Tibial nerve (tissue), 4 donors: Measurements from ENCODE around the gene RBM38. TPM values are rescaled to one million over a fixed set of nuclear protein-coding genes. Genes with fewer than 3 reads are reported as not detected.
"Not testable (repeated sequence)": the region's sequence is repeated elsewhere in the genome, so short reads cannot be mapped to it uniquely, and the experiment has no call there.

Experiments used
- DNase-seq, 2 donors: peaks; one replicate each; pipeline ENCODE4 v3.0.0-alpha.2; 2019; ENCODE audit warnings: low spot score in 2 of 2
- H3K27ac ChIP-seq, 4 donors: fragments of 200-600 bp; sonication (generic) in 3 of 4; one replicate each; pipeline ENCODE4 v1.5.1; 2017 to 2019; ENCODE audit warnings: mild to moderate bottlenecking in 1 of 4
- H3K27me3 ChIP-seq, 2 donors: fragments of 200-600 bp; sonication (generic) in 1 of 2; one replicate each; pipeline versions ENCODE4 v1.5.1 to v1.6.0; 2017 to 2019
- H3K36me3 ChIP-seq, 3 donors: fragments of 200-600 bp; sonication (generic); one replicate each; pipeline ENCODE4 v1.5.1; 2018 to 2019
- H3K4me1 ChIP-seq, 4 donors: fragments of 200-600 bp; sonication (generic) in 3 of 4; one replicate each; pipeline ENCODE4 v1.5.1; 2017 to 2019
- H3K4me3 ChIP-seq, 4 donors: fragments of 200-600 bp; sonication (generic) in 3 of 4; one replicate each; pipeline ENCODE4 v1.5.1; 2017 to 2019; ENCODE audit warnings: mild to moderate bottlenecking in 1 of 4, moderate library complexity in 1 of 4
- H3K9me3 ChIP-seq, 4 donors: fragments of 200-600 bp; sonication (generic) in 3 of 4; one replicate each; pipeline ENCODE4 v1.5.1; 2017 to 2019
- EP300 ChIP-seq, 2 donors: sonication (generic); formaldehyde crosslinking; IDR thresholded peaks; one replicate each; pipeline ENCODE4 v1.6.1; 2017; ENCODE audit warnings: antibody characterized with exemption in 2 of 2, mild to moderate bottlenecking in 1 of 2
- POLR2A ChIP-seq, 2 donors: fragments of 450-650 bp; IDR thresholded peaks; one replicate each; pipeline ENCODE4 v1.6.1; 2017; ENCODE audit warnings: antibody characterized with exemption in 2 of 2, mild to moderate bottlenecking in 2 of 2, moderate library complexity in 2 of 2
- whole genome bisulfite sequencing, 2 donors: methylation state at CpG; one replicate each; pipeline ENCODE4 v1.1.5; 2018; 5-methylcytosine and 5-hydroxymethylcytosine counted together
- total RNA-seq, 4 donors: library from RNA; depleted of rRNA; stranded (reverse); fragments of >200 nt; gene quantifications; one replicate each; pipeline ENCODE4 v1.1.0, GENCODE V29; 2016
- TF ChIP-seq, protein P1 (sequence below), 5 experiments: fragments of 200-600 bp in 3 of 5; fragments of 450-650 bp in 2 of 5; sonication (generic) in 3 of 5; IDR thresholded peaks; one replicate each; pipeline ENCODE4 v1.5.1; 2016 to 2019; ENCODE audit warnings: antibody characterized with exemption in 5 of 5, mild to moderate bottlenecking in 3 of 5, moderate library complexity in 2 of 5

The RBM38 gene
- total RNA-seq, 4 donors from 2014 or later, result 4.8 to 14.4 (median 5.8) TPM

DNA sequence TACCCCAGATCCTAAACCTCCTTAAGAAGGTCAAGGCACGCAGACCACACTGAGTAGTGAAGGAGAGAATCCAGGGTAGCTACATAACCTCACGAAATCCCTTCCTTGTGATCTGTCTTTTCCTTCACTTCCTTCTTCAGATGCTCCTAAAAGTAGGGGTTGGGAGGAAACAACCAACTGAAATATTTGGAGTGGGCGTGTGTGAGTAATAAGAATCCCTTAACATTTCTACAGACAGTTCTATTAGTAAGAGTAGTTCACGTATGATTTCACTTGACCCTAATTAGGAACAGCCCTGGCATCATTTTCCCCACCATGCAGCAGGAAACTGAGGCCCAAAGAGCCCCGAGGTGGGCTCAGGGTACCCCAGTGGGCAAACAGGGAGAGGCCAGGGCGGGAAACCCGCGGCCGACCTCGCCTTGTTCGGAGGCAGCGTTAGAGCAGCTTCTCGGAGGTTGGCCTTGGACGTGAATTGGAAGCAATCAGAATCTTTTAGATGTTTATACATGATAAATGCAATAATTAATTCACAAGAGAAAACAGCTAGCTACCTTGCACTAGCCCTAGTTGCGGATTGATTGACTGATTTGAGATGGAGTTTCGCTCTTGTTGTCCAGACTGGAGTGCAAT lies 41.0 kb upstream of the RBM38 start:
- peak overlapping the region in 1 of 4 donors; percentile 70 for H3K27ac ChIP-seq

DNA sequence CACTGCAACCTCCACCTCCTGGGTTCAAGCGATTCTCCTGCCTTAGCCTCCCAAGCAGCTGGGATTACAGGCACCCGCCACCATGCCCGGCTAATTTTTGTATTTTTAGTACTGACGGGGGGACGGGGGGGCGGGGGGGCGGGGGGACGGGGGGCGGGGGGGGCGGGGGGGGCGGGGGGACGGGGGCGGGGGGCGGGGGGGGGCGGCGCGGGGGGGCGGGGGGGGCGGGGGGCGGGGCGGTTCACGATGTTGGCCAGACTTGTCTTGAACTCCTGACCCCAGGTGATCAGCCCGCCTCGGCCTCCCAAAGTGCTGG lies 40.5 kb upstream of the RBM38 start:
- peaks cover 0 to 19% (median 8%) of the 10 kb centered on the region in 4 donors for H3K4me1 ChIP-seq
- H3K4me3 ChIP-seq, result peak overlapping the region; percentile 65 to 100 (median 96)

More for the DNA sequence above, 41.0 kb upstream of the RBM38 start:
- H3K36me3 ChIP-seq, result peaks cover 0 to 11% (median 3%) of the 10 kb centered on the region in 3 donors
- no peaks in the 10 kb centered on the region for H3K9me3 ChIP-seq
- peaks cover 0 to 19% (median 8%) of the 10 kb centered on the region in 4 donors for H3K4me1 ChIP-seq
- TF ChIP-seq POLR2A (IDR thresholded peaks at IDR 0.05) (no peak), EP300 (IDR thresholded peaks at IDR 0.05) (no peak)
- no peaks in the 10 kb centered on the region for H3K27me3 ChIP-seq
- 81 to 82% methylated on average over 16 of the region's 16 CpGs for WGBS, 2 donors
- no peak for DNase-seq
- peak overlapping the region in 1 of 4 donors; percentile 97 for H3K4me3 ChIP-seq

DNA sequence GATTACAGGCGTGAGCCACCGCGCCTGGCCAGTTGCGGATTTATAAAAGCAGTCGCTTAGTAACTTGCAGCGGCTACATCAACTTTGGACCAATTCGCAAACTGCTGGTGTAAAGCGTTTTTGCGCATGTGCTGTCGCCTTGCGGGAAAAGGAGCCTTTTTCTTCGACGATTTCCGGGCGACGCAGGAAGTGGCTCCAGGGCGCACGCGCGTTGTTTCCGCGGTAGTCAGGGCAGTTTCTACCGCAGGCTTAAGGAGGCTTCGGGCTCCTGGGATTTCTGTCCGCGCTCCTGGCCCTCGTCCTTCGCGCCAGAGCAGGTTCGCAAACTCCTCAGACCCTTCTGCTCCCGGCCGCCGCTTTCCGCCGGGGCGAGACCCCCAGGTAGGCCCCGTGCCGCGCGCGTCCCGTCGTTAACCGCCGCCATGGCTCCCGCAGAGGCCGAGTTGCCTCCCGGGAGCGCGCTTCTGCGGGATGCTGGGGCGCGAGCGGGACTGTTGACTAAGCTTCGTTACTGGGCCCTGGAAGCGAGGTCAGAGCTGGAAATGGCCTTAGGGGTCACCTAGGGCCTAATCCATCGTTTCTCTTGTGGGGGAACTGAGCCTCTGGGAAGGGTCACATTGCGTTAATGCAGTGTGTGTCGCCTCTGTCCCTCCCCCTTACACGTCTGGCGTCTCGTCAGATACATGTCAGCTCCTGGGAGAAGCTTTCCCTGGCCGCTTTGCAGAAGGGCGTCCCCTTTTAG lies 40.0 kb upstream of the RBM38 start, which contains the start of gene RAE1:
RAE1 (plus strand) TSS at position 214 of the 742 bp plus-strand sequence. CDS start 2,784 bp downstream, outside the sequence.
- Histone ChIP-seq H3K4me1 (peaks cover 0 to 19% (median 8%) of the 10 kb centered on the region in 4 donors), H3K27ac (peak within 1 kb of the TSS; percentile 62 to 94 (median 92)), H3K36me3 (peaks cover 0 to 11% (median 3%) of the 10 kb centered on the region in 3 donors), H3K4me3 (peak within 1 kb of the TSS; percentile 65 to 100 (median 96)), H3K27me3 (no peaks in the 10 kb centered on the region), H3K9me3 (no peaks in the 10 kb centered on the region)
- TF ChIP-seq EP300 (IDR thresholded peaks at IDR 0.05) (peak; percentile 41 to 92), POLR2A (IDR thresholded peaks at IDR 0.05) (peak in 1 of 2 donors; percentile 55)
- TF ChIP-seq, protein P1, sequence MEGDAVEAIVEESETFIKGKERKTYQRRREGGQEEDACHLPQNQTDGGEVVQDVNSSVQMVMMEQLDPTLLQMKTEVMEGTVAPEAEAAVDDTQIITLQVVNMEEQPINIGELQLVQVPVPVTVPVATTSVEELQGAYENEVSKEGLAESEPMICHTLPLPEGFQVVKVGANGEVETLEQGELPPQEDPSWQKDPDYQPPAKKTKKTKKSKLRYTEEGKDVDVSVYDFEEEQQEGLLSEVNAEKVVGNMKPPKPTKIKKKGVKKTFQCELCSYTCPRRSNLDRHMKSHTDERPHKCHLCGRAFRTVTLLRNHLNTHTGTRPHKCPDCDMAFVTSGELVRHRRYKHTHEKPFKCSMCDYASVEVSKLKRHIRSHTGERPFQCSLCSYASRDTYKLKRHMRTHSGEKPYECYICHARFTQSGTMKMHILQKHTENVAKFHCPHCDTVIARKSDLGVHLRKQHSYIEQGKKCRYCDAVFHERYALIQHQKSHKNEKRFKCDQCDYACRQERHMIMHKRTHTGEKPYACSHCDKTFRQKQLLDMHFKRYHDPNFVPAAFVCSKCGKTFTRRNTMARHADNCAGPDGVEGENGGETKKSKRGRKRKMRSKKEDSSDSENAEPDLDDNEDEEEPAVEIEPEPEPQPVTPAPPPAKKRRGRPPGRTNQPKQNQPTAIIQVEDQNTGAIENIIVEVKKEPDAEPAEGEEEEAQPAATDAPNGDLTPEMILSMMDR (IDR thresholded peaks at IDR 0.05), result peak in 1 of 5 experiments; percentile 10
- peak; percentile 74 to 80 for DNase-seq
- 0% methylated on average over 42 to 64 of the region's 64 CpGs for WGBS, 2 donors

More for the DNA sequence above, 40.5 kb upstream of the RBM38 start:
- DNase-seq, H3K9me3 ChIP-seq, H3K27me3 ChIP-seq: not testable (repeated sequence)
- peaks cover 0 to 11% (median 3%) of the 10 kb centered on the region in 3 donors for H3K36me3 ChIP-seq
- H3K27ac ChIP-seq, result peak overlapping the region; percentile 62 to 94 (median 92)
- WGBS, 2 donors, result 29 to 63% methylated on average over 3 to 6 of the region's 24 CpGs

DNA sequence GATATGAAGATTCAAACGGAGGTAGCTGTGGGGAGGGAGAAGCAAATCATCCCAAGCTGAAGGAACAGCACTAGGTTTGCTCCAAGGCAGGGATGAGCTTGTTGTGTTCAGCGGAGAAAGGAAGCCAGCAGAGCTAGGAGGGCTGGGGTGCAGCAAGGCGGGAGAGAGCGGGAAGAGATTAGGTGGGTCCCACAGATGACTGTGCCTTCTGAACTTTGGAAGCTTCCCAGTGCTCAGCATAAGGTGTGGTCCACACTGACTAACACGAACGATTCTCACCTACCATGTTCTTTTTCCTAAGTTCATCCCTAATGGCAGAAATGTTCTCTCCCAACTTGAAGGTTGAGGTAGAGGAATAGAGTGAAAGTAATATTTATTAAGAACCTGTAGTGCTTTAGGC lies 38.9 kb upstream of the RBM38 start:
- Histone ChIP-seq H3K27ac (no peak overlapping the region), H3K4me3 (peak overlapping the region in 1 of 4 donors; percentile 96), H3K9me3 (no peaks in the 10 kb centered on the region), H3K27me3 (no peaks in the 10 kb centered on the region), H3K4me1 (peaks cover 0 to 19% (median 8%) of the 10 kb centered on the region in 4 donors), H3K36me3 (peaks cover 0 to 11% (median 7%) of the 10 kb centered on the region in 3 donors)
- no peak for DNase-seq
- TF ChIP-seq POLR2A (IDR thresholded peaks at IDR 0.05), result no peak
- no peak for TF ChIP-seq EP300 (IDR thresholded peaks at IDR 0.05)
- TF ChIP-seq, protein P1 (IDR thresholded peaks at IDR 0.05), result no peak
- 75 to 77% methylated on average over 6 of the region's 6 CpGs for WGBS, 2 donors

DNA sequence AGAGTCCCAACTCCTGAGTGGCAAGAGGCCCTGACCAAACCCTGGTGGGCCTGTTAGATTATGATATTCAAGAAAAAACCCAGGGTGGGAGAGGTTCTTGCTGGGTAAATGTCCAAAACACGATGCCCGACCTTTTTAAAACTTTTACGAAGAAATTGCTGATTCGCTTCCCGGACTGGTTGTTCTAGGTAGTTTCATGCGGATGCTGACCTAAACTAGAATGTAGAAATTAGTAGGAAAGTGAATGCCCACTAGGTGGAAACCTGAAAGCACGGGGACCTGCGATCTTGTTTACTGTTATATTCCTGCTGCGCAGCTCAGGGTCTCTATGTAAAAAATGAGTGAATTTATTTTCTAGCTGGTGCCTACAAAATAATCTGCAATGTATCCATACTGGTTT lies 37.8 kb upstream of the RBM38 start:
- H3K36me3 ChIP-seq, result peaks cover 0 to 11% (median 7%) of the 10 kb centered on the region in 3 donors
- no peaks in the 10 kb centered on the region for H3K27me3 ChIP-seq
- peaks cover 0 to 19% (median 8%) of the 10 kb centered on the region in 4 donors for H3K4me1 ChIP-seq
- no peaks in the 10 kb centered on the region for H3K9me3 ChIP-seq
- WGBS, 2 donors, result 91 to 92% methylated on average over 9 of the region's 9 CpGs
- DNase-seq, result no peak
- no peak overlapping the region for H3K27ac ChIP-seq
- H3K4me3 ChIP-seq, result no peak overlapping the region
- TF ChIP-seq, protein P1 (IDR thresholded peaks at IDR 0.05), result no peak
- TF ChIP-seq POLR2A (IDR thresholded peaks at IDR 0.05), result no peak

DNA sequence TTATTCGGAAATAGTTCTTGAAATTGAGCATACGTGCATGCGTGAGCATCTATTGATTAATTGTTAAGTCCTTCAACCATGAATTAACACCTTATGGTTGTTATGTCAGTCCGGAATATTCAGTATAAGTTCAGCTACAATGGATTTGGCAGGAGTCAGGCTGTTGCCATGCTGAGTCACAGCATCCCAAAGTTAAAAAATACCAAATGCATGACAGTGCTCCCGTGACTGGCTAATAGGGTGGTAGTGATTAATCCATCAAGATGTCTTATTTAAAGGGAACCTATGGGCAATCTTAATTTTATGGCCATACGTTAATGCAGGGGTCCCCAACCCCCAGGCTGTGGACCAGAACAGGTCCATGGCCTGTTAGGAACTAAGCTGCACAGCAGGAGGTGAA lies 29.7 kb upstream of the RBM38 start:
- Histone ChIP-seq H3K36me3 (peaks cover 4 to 16% (median 8%) of the 10 kb centered on the region in 3 donors), H3K4me1 (no peaks in the 10 kb centered on the region), H3K27ac (no peak overlapping the region), H3K4me3 (no peak overlapping the region), H3K27me3 (no peaks in the 10 kb centered on the region), H3K9me3 (no peaks in the 10 kb centered on the region)
- DNase-seq, result no peak
- no peak for TF ChIP-seq POLR2A (IDR thresholded peaks at IDR 0.05)
- TF ChIP-seq EP300 (IDR thresholded peaks at IDR 0.05), result no peak
- TF ChIP-seq, protein P1 (IDR thresholded peaks at IDR 0.05), result no peak
- WGBS, 2 donors, result 91 to 93% methylated on average over 6 of the region's 6 CpGs
